ENCODE measurements around the gene CCDC87. TPM values are rescaled to one million over a fixed set of nuclear protein-coding genes. Genes with fewer than 3 reads are reported as not detected.

CCDC87 gene
- total and polyA plus RNA-seq, 2 of the 8 experiments (the other 6 are each of a cell fraction or from before 2014, with no cell fraction given) = 0.32 to 0.99 TPM

DNA sequence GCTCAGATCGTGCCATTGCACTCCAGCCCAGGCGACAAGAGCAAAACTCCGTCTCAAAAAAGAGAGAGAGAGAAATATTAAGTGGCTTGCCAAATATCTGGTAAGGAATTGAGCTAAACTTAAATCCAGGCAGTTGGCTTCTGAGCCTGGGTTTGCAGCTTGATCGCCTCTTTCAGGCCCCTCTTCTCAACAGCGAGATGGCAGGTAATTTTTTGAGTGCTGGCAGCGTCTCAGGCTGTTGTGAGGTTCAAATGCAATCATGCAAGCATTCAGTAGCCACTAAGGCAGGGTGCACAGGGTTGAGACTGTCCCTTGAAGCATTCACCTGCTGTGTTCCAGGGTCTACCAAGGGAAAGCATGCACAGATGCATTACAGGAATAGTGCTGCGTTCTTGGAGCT lies 23.8 kb downstream of the CCDC87 start:
- Histone ChIP-seq H4K20me1 (replicated peaks in 1 of 2; ENCODE audit: control insufficient read depth in 1 of 2, insufficient read depth in 2 of 2, low read length in 2 of 2) (no peaks in the 10 kb centered on the region), H3K14ac (ENCODE audit: insufficient read length) (no peak overlapping the region), H2BK15ac (ENCODE audit: low read length) (no peak overlapping the region), H3K56ac (replicated peaks; ENCODE audit: insufficient read length, low read depth, low read length) (no peak overlapping the region), H3K36me3 (ENCODE audit: control insufficient read depth in 2 of 4, insufficient read depth in 4 of 4, low read length in 3 of 4) (no peaks in the 10 kb centered on the region), H3K23ac (ENCODE audit: insufficient read length) (no peak overlapping the region), H3K4me3 (ENCODE audit: extremely low read depth in 1 of 4, insufficient read depth in 2 of 4, low read depth in 3 of 4, low read length in 4 of 4) (no peak overlapping the region), H3K9ac (replicated peaks in 1 of 4; ENCODE audit: extremely low read depth in 1 of 4, low read depth in 3 of 4, low read length in 3 of 4) (no peak overlapping the region), H2BK12ac (ENCODE audit: low read depth, low read length) (peak overlapping the region; percentile 11; the same call in 1 of the 2 replicates), H4K8ac (ENCODE audit: extremely low read depth, insufficient read depth, low read length) (no peak overlapping the region), H3K4ac (replicated peaks; ENCODE audit: insufficient read length, low read depth, low read length) (peak overlapping the region; percentile 94), H3K23me2 (ENCODE audit: low read depth, low read length) (no peaks in the 10 kb centered on the region), H2BK120ac (replicated peaks; ENCODE audit: low read depth, low read length) (peak overlapping the region; percentile 74), H3K27me3 (replicated peaks in 1 of 4; ENCODE audit: control insufficient read depth in 3 of 4, extremely low read depth in 1 of 4, insufficient read depth in 3 of 4, low read length in 3 of 4) (no peaks in the 10 kb centered on the region), H4K91ac (replicated peaks; ENCODE audit: insufficient read length, low read length) (peak overlapping the region; percentile 32), H3K79me2 (ENCODE audit: control insufficient read depth in 1 of 2, insufficient read depth in 2 of 2, low read length in 2 of 2) (no peaks in the 10 kb centered on the region), H3K79me1 (ENCODE audit: low read depth, low read length) (no peaks in the 10 kb centered on the region), H2AK5ac (ENCODE audit: low read depth, low read length) (no peak overlapping the region), H2BK5ac (ENCODE audit: low read depth, low read length) (peak overlapping the region; percentile 2; the same call in 1 of the 2 replicates), H3K4me1 (replicated peaks in 1 of 4; ENCODE audit: control insufficient read depth in 3 of 4, insufficient read depth in 4 of 4, low read length in 3 of 4) (peaks cover 11 to 20% (median 14%) of the 10 kb centered on the region in 4 experiments; a peak in 6 of 7 replicates), H2AFZ (ENCODE audit: low read length) (no peak overlapping the region), H3K9me3 (ENCODE audit: insufficient read depth in 2 of 2, low read depth in 1 of 2, low read length in 1 of 2) (peaks cover 3 to 4% of the 10 kb centered on the region in 2 experiments; a peak in 1 of 4 replicates), H4K5ac (ENCODE audit: insufficient read length, low read depth, low read length) (peak overlapping the region; percentile 83), H3K18ac (ENCODE audit: extremely low read depth, low read length) (peak overlapping the region; percentile 71; the same call in 1 of the 2 replicates), H3K4me2 (ENCODE audit: insufficient read depth in 1 of 2, low read depth in 2 of 2, low read length in 2 of 2) (no peak overlapping the region), H2BK20ac (ENCODE audit: low read length) (peak overlapping the region; percentile 63; the same call in 1 of the 2 replicates), H3K27ac (ENCODE audit: low read depth, low read length) (no peak overlapping the region; the same call in 1 of the 2 replicates)
- TF ChIP-seq, protein P1, sequence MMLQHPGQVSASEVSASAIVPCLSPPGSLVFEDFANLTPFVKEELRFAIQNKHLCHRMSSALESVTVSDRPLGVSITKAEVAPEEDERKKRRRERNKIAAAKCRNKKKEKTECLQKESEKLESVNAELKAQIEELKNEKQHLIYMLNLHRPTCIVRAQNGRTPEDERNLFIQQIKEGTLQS (IDR thresholded peaks at IDR 0.05; ENCODE audit: insufficient read depth, low read depth, low read length) = no peak
- no peak for TF ChIP-seq EGR1 (IDR thresholded peaks at IDR 0.05; ENCODE audit: borderline replicate concordance, low read depth, low read length)
- TF ChIP-seq RAD21 (IDR thresholded peaks at IDR 0.05 in 1 of 2, conservative IDR thresholded peaks at IDR 0.05 in 1 of 2; ENCODE audit: low read depth in 2 of 2, low read length in 2 of 2) = no peak
- POLR2A ChIA-PET (ENCODE audit: partially characterized antibody) = interaction anchor here (0.6 to 4.8 kb wide), 14 partner anchors 8 to 109 kb away, joined by 3 to 51 read pairs (median 9); partner anchors contain the start of genes ACTN3, CCDC87, CCS and RBM14
- FAIRE-seq (no peak), DNase-seq (ENCODE audit: low read depth in 1 of 2, low spot score in 2 of 2) (no peak)
- WGBS, 2 experiments (ENCODE audit: extremely low coverage in 1 of 2, insufficient coverage in 1 of 2, insufficient read length in 1 of 2, insufficient replicate concordance in 2 of 2, low coverage in 1 of 2, low lambda C conversion rate in 2 of 2, missing lambda C conversion rate in 1 of 2) = 91% methylated on average over 7 of the region's 7 CpGs; no CpG with 5 or more reads in 1 of the 2 experiments
- CTCF ChIA-PET (ENCODE audit: partially characterized antibody) = interaction anchor here (0.8 to 4.6 kb wide), 6 partner anchors 10 to 112 kb away, joined by 3 to 46 read pairs (median 3); partner anchors contain the start of genes CCDC87 and CCS
